Activated CD8-positive, alpha-beta T cell treated with anti-CD3 and anti-CD28 coated beads for 36 hours (primary cell): ENCODE results near the gene RS1. TPM values are rescaled to one million over a fixed set of nuclear protein-coding genes. Genes with fewer than 3 reads are reported as not detected.

Experiments used
- ATAC-seq: fragments of 200-7000 bp; cut with Tn5 transposase; one replicate; pipeline ENCODE4 v1.10.0; 2021; ENCODE audit warnings: mild to moderate bottlenecking, moderate library complexity
- CTCF ChIA-PET: fragments of 350-600 bp; sonication (Branson Sonifier 250); formaldehyde crosslinking; loops from one replicate; lab custom pipeline; 2021; ENCODE audit warnings: antibody characterized with exemption; lab: Charles Lee
- POLR2A ChIA-PET: fragments of 350-600 bp; sonication (Branson Sonifier 250); formaldehyde crosslinking; loops from one replicate; lab custom pipeline; 2021; ENCODE audit warnings: antibody characterized with exemption; lab: Charles Lee
- DNase-seq: peaks from one replicate; pipeline ENCODE4 v3.0.0-alpha.2; 2020
- H3K27ac Mint-ChIP-seq: one replicate; pipeline ENCODE4 v1.8.0; 2021; ENCODE audit warnings: mild to moderate bottlenecking, mixed read lengths
- H3K27me3 Mint-ChIP-seq: one replicate; pipeline ENCODE4 v1.8.0; 2021; ENCODE audit warnings: mixed read lengths
- H3K36me3 Mint-ChIP-seq: one replicate; pipeline ENCODE4 v1.8.0; 2021; ENCODE audit warnings: low read depth, mixed read lengths
- H3K4me1 Mint-ChIP-seq: one replicate; pipeline ENCODE4 v1.8.0; 2021; ENCODE audit warnings: low read depth, mixed read lengths
- H3K4me3 Mint-ChIP-seq: one replicate; pipeline ENCODE4 v1.8.0; 2021; ENCODE audit warnings: mild to moderate bottlenecking, moderate library complexity, mixed read lengths
- H3K9me3 Mint-ChIP-seq: one replicate; pipeline ENCODE4 v1.8.0; 2021; ENCODE audit warnings: mixed read lengths
- CTCF ChIP-seq: fragments of 200-600 bp; IDR thresholded peaks from one replicate; pipeline ENCODE4 v1.8.0; 2022; ENCODE audit warnings: antibody characterized with exemption, mild to moderate bottlenecking
- intact Hi-C: fragments of 100-400 bp; cut with micrococcal nuclease; formaldehyde crosslinking; loops from one replicate; pipeline ENCODE4 v1.10.0; 2022
- total RNA-seq, 2 experiments: library from RNA; stranded (reverse); gene quantifications; one replicate each; pipeline ENCODE4 v1.2.3, GENCODE V29; 2021

RS1 gene
- total RNA-seq, 2 experiments from 2014 or later: not detected

GRCh38 chrX:18702362-18703195 is 30.7 kb upstream of the RS1 start:
- intact Hi-C loops: no loop called here
- no peaks in the 10 kb centered on the region for H3K36me3 Mint-ChIP-seq
- peaks cover 2% of the 10 kb centered on the region for H3K4me1 Mint-ChIP-seq
- H3K27ac Mint-ChIP-seq: no peak overlapping the region
- TF ChIP-seq CTCF: no peak
- DNase-seq (no peak), ATAC-seq (no peak)
- no peaks in the 10 kb centered on the region for H3K9me3 Mint-ChIP-seq
- CTCF ChIA-PET: no interaction called here
- H3K4me3 Mint-ChIP-seq: no peak overlapping the region
- H3K27me3 Mint-ChIP-seq: no peaks in the 10 kb centered on the region
- POLR2A ChIA-PET: no interaction called here

GRCh38 chrX:18701621-18702361 is 29.9 kb upstream of the RS1 start:
- H3K27me3 Mint-ChIP-seq: no peaks in the 10 kb centered on the region
- TF ChIP-seq CTCF: no peak
- ChIA-PET POLR2A (no interaction called here), CTCF (no interaction called here)
- DNase-seq: no peak
- intact Hi-C loops: no loop called here
- no peaks in the 10 kb centered on the region for H3K4me1 Mint-ChIP-seq
- no peak overlapping the region for H3K4me3 Mint-ChIP-seq
- no peak overlapping the region for H3K27ac Mint-ChIP-seq
- no peak for ATAC-seq
- H3K9me3 Mint-ChIP-seq: no peaks in the 10 kb centered on the region
- H3K36me3 Mint-ChIP-seq: no peaks in the 10 kb centered on the region

- TF ChIP-seq CTCF: no peak
- Mint-ChIP-seq H3K4me1 (no peaks in the 10 kb centered on the region), H3K9me3 (peaks cover 2% of the 10 kb centered on the region), H3K36me3 (no peaks in the 10 kb centered on the region), H3K27ac (no peak overlapping the region), H3K27me3 (no peaks in the 10 kb centered on the region), H3K4me3 (no peak overlapping the region)
- CTCF ChIA-PET: no interaction called here
- DNase-seq (no peak), ATAC-seq (no peak)
- intact Hi-C loops: no loop called here
- POLR2A ChIA-PET: no interaction called here
These were observed 27.1 kb upstream of the RS1 start for GRCh38 chrX:18698737-18699650.

GRCh38 chrX:18696653-18697052 is 24.7 kb upstream of the RS1 start:
- ChIA-PET POLR2A (no interaction called here), CTCF (interaction anchor here (1.4 kb wide), 1 partner anchor 19 kb away, joined by 3 read pairs; no protein-coding TSS in a partner anchor)
- no peaks in the 10 kb centered on the region for H3K27me3 Mint-ChIP-seq
- no peaks in the 10 kb centered on the region for H3K36me3 Mint-ChIP-seq
- intact Hi-C loops: no loop called here
- no peak for TF ChIP-seq CTCF
- no peak overlapping the region for H3K27ac Mint-ChIP-seq
- peaks cover 2% of the 10 kb centered on the region for H3K9me3 Mint-ChIP-seq
- H3K4me3 Mint-ChIP-seq: no peak overlapping the region
- H3K4me1 Mint-ChIP-seq: no peaks in the 10 kb centered on the region
- DNase-seq (no peak), ATAC-seq (no peak)
